H4 (cell line): ENCODE measurements around the gene RGS3. TPM values are rescaled to one million over a fixed set of nuclear protein-coding genes. Genes with fewer than 3 reads are reported as not detected.

Experiments used
- DNase-seq: peaks from one replicate; pipeline ENCODE4 v3.0.0-alpha.2; 2015; ENCODE audit warnings: low spot score
- total RNA-seq: library from RNA; depleted of rRNA; stranded (reverse); fragments of >200 nt; shearing (Covaris generic); gene quantifications from 2 replicates; pipeline ENCODE4 v1.2.3, GENCODE V29; 2014

Gene RGS3
- total RNA-seq, 1 experiment from 2014 or later = 36.4 TPM

GRCh38 chr9:113511856-113512761 lies 48.6 kb downstream of the RGS3 start:
- no peak for DNase-seq

GRCh38 chr9:113513111-113513510 lies 49.6 kb downstream of the RGS3 start:
- no peak for DNase-seq

DNA sequence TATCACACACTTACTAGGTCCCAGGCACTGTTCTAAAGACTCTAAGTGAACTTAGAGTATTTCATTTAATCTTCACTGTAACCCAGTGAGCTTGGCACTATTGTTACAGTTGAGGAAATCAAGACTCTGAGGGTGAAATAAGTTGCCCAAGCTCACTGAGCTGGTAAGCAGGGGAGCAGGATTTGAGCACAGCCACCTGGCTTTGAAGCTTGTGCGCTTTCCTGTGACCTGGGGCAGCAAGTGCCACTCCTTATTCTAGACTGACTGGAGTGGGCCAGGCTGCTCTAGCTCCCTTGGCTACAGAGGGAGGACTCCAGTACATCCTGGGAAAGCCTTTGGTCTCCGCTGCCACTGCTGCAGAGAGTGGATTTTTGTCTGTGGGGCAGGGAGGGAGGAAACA lies 50.0 kb downstream of the RGS3 start:
- DNase-seq = no peak

DNA sequence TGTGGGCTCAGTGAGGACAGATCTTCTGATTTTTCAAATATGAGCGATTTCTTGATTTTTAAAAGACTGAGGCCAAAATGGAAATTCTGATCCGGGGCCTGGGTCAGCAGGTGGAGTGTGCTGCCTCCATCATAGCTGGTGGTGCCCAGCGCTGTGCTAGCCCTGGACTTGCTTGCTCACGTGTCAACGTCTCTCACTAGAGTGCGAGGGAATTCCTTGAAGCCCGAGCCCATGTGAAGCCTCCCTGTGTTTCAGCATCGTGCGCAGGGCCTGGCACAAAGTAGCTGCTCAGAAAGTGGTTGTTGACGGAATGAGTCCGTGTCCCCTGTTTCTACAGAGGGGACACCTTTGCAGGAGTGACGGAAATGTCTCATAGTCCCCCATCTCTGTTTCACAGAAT lies 50.5 kb downstream of the RGS3 start:
- DNase-seq = no peak

DNA sequence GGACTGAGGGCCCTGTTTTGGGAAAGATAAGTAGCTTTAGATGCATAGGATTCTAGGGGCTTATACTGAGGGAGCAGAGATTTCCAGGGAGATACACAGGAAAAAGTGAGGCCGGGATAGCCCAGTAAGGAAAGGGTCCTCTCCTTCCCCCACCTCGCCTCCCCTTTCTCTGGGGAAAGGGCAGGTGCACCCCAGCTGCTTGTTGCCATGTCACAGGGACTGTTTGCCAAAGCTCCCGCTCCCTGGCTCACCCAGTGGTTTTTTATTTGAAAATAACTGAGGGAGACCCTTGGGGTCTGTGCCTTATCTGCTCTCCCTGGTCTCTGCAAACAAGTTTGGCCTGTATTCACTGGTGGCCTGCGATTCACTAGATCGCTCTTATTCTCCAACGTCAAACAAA lies 51.2 kb downstream of the RGS3 start:
- DNase-seq = no peak

DNA sequence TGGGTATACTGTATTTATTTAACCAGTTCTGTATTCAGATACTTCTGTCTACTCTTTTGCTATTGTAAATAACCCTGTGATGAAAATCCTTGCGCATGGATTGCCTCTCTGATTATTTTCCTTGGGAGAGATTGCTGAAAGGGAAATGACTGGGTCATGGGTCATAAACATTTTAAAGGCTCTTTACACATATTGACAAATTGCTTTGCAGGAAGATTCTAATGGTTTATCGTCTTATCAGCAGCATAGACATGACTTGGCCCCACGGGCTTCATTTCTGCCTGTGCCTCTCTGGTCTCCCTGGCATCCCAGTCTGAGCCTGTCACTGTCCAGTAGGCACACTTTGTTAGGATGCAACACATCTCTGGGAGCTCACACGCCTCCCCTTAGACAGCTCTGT lies 52.3 kb downstream of the RGS3 start:
- DNase-seq = no peak

DNA sequence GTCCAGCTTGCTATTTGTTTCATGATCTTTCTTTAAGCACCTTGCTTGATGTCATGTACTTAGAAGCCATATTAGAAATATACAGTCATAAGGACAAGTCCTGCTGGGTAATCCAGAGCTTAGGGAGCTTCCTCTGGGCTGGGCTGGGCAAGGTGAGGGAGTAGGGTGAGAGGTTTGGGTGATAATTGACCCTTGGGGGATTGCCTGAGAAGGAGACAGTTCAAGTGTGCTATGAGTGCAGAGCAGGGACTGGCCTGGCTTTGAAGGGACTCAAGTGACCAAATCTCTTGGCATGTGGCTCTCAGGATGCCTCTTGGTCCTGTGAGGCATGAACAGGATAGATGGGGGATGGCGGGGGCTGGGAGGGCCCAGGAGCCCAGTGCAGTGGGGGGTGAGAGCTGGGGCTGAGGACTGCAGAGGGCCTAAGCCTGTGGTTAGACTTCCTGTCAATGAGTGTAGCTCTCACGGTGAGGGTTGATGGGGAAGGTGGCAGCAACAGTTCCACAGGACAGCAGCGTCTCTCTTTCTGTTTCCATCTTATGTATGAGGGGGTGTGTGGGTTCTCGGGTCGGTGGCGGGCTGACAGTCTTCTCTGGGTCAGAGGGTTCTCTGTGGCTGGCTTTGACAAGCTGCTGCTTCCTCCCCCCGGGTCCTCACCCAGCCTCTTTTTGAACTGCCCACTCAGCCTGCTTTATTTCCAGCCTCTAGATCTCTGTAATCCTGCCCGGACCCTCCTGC lies 53.5 kb downstream of the RGS3 start:
- DNase-seq = peak; percentile 45

DNA sequence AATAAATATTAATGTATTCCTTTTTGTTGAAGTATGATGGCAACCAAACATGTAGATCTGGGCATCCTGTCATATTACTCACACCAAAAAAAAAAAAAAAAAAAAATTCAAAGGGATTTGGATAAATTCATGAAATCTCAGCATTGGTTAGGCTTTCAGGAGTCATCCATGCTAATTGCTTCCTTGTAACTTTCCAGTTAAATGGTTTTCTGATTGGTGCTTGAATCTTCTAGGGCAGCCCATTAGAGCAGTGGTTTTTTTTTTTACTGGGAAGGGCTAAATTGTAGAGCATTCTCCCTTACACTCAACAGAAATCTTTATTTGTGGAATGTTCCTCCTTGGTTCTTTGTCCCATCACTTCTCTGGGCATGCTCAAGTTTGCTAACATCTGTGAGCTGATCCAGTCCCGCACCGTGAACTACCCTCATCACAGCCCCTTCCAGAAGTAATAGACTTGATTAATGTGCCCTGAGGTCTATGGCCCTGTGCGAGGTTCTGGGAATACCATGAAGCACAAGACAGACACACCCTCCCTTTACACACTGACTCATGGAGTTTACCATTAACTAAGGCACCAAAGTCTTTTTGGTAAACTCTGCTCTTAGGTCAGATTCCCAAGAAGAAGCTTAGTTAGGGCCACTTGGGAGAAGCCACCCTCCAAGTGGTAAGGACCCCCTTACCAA lies 56.0 kb downstream of the RGS3 start:
- no peak for DNase-seq

- DNase-seq = peak; percentile 18
These were observed 56.6 kb downstream of the RGS3 start for GRCh38 chr9:113520109-113520642.

- no peak for DNase-seq
These were observed 58.2 kb downstream of the RGS3 start for GRCh38 chr9:113521693-113522255.

GRCh38 chr9:113522419-113522818 lies 58.9 kb downstream of the RGS3 start:
- DNase-seq = no peak

DNA sequence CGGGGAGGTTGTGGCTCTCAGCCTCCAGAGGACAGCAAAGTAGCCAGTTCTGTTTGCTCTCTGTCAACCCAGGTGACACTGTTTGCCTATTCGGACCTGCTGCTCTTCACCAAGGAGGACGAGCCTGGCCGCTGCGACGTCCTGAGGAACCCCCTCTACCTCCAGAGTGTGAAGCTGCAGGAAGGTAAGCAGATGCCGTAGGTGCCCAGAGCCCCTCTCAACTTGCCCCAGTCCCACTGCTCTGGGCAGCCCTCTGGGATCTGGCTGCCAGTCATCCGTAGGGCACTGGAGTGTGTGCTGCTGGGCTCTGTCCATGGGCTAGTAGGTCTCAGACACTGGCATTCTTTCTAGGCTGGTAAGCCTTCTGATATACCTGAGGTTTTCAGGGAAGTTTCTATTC lies 59.3 kb downstream of the RGS3 start:
- no peak for DNase-seq

- no peak for DNase-seq
These were observed 60.1 kb downstream of the RGS3 start for GRCh38 chr9:113523421-113524141.

DNA sequence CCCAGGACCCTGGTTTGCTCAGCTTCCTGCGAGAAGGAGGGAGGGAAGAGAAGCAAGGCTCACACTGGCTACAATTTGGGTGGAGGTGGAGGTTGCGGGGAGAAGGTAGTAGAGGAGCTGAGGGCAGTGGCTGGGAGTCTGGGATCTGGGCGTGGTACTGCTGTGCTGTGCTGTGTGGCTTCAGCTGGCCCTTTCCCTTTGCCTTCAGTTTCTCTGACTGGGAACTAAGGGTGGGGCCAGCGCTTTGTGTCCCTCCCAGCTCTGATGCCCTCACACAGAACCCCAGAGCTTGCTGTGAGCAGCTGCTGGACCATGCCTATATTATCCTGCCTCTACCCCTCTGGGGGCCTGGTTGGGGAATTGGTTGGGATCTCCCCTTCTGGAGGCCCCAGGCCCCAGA lies 60.9 kb downstream of the RGS3 start:
- DNase-seq = no peak

DNA sequence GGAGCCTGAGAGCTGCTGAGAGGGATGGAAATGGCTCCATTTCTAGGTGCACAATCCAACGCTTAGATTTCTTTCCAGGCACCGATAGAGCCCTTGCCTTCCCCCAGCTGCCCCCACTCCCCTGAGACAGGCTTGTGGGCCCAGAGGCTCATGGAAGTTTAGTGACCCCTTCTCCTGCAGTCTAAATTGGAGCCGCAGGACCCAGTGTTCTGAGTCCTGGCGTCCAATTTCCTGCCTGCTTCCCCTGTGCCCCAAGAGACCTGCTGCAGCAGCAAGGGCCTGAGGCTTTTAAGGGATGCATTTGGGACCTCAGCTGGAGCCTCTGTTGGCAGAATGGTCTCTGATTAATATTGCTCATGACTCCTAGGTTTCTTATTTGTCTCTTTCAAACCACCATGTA lies 61.7 kb downstream of the RGS3 start:
- no peak for DNase-seq

DNA sequence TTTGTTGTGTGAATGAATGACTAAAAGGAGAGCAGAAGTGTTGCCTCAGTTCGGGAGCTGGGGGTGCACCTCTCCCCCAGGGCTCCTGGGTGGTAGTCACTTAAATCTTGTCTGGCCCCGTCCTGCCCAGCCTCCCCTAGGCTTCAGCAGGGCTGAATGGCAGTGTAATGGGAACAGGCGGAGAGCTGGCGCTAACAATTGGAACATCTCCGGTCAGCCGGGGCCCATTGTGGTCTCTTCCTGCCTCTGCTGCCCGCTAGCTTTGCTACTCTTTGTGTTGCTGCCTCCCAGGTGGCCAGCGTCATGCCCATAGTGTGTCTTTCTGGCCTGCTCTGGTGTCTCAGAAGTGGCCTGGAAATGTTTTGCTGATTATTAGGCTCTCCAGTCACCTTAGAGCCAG lies 62.3 kb downstream of the RGS3 start:
- DNase-seq = no peak

DNA sequence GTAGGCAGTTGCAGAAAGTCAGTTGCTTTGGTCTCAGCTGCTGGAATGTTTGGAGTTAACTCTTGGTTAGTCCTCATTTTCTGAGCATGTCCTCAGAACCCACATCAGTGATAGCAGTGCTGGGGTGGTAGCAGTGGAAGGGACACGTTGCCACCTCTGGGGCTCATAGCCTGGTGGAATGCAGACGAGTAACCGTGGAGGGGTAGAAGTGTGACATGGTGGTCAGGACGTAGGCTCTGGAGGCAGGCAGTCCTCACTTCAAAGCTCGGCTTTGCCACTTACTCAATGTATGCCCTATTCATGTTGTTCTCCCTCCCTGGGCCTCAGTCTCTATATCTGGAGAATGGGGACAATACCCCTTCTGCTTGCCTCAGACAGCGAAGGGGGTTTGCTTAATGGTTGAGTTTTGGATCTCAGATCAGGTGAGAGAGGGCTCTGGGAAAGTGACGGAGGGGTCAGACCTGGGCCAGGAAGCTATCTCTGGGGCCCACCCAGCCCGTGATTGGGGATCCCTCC lies 62.8 kb downstream of the RGS3 start:
- DNase-seq = no peak

DNA sequence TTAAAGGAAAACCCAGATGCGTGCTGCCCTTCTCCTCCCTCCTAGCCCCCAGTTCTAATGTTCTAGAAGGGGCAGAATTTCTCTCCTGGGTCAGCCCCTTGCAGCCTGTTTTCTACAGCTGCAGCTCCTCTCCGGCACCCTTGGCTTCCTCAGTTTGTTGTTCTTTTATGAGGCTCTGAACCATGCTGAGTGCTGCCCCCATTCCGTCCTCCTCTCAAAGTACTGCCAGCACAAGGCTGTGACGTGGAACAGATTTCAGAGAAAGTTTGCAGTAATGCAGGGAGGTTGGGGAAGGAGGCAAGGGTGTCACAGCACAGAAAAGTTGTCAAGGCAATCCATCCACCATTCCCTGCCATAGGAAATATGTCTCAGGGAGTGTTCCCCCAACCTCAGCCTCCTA lies 63.3 kb downstream of the RGS3 start:
- no peak for DNase-seq

GRCh38 chr9:113528088-113528487 lies 64.6 kb downstream of the RGS3 start:
- DNase-seq = no peak

- DNase-seq = no peak
These were observed 65.3 kb downstream of the RGS3 start for GRCh38 chr9:113528811-113529210.
